Measurements from ENCODE around the gene KCNK7. TPM values are rescaled to one million over a fixed set of nuclear protein-coding genes. Genes with fewer than 3 reads are reported as not detected.

Gene KCNK7
- total and polyA plus RNA-seq, 2 experiments from 2014 or later: 0.60 TPM; not detected in 1

GRCh38 chr11:65609665-65610064, 14.1 kb upstream of the KCNK7 start:
- Histone ChIP-seq H3K36me3 (ENCODE audit: insufficient read depth) (no peaks in the 10 kb centered on the region), H3K4me2 (no peak overlapping the region), H3F3A (replicated peaks; ENCODE audit: low read depth) (peaks cover 21% of the 10 kb centered on the region), H3K4me1 (ENCODE audit: insufficient read depth) (peaks cover 21% of the 10 kb centered on the region), H3K4me3 (no peak overlapping the region), H3K9me2 (ENCODE audit: insufficient read depth) (no peaks in the 10 kb centered on the region), H3K79me2 (replicated peaks; ENCODE audit: insufficient read depth) (peaks cover 11% of the 10 kb centered on the region; the same call in 1 of the 2 replicates), H4K20me1 (replicated peaks; ENCODE audit: insufficient read depth) (no peaks in the 10 kb centered on the region; the same call in 1 of the 2 replicates), H2AFZ (no peak overlapping the region), H3K27ac (ENCODE audit: low read depth) (no peak overlapping the region), H3K27me3 (ENCODE audit: insufficient read depth) (no peaks in the 10 kb centered on the region)
- Mint-ChIP-seq H3K9me3 (no peaks in the 10 kb centered on the region), H3K27ac (no peak overlapping the region), H3K4me3 (no peak overlapping the region; the same call in 2 of the 3 replicates), H3K27me3 (ENCODE audit: insufficient read depth, low read depth, poor library complexity) (peaks cover 18% of the 10 kb centered on the region), H3K4me1 (peaks cover 17% of the 10 kb centered on the region), H3K36me3 (ENCODE audit: low read depth) (peaks cover 8% of the 10 kb centered on the region; the same call in 2 of the 3 replicates)
- TF ChIP-seq ZNF331 (CRISPR knock-in tag; IDR thresholded peaks at IDR 0.05; ENCODE audit: low read depth) (no peak), ZNF462 (CRISPR knock-in tag; IDR thresholded peaks at IDR 0.05) (no peak), REST (IDR thresholded peaks at IDR 0.05; ENCODE audit: unreplicated experiment) (no peak), ZNF114 (CRISPR knock-in tag; IDR thresholded peaks at IDR 0.05) (no peak), CREB1 (CRISPR knock-in tag; IDR thresholded peaks at IDR 0.05; ENCODE audit: low read depth) (no peak), EZH2 (IDR thresholded peaks at IDR 0.05; ENCODE audit: low read depth, unreplicated experiment) (no peak), POLR2AphosphoS5 (IDR thresholded peaks at IDR 0.05; ENCODE audit: low read depth) (no peak), STAT1 (IDR thresholded peaks at IDR 0.05; ENCODE audit: unreplicated experiment) (no peak), JUNB (IDR thresholded peaks at IDR 0.05; ENCODE audit: unreplicated experiment) (no peak), ETS1 (IDR thresholded peaks at IDR 0.05) (no peak)
- DNase-seq (ENCODE audit: low spot score) (no peak), ATAC-seq (no peak)

Measured in GM23338 (cell line).